Measurements from ENCODE around the gene PACSIN1.

- TF ChIP-seq CTCF (conservative IDR thresholded peaks at IDR 0.05; ENCODE audit: low read depth, low read length) (no peak), CEBPB (IDR thresholded peaks at IDR 0.05; ENCODE audit: low read depth, low read length) (no peak)
These were observed 90.6 kb downstream of the PACSIN1 start for GRCh38 chr6:34556493-34556892.
